DOHH2 (cell line): ENCODE measurements around the gene KLK12.

Experiments used
- EZH2phosphoT487 ChIP-seq: fragments of 200-600 bp; sonication (generic); IDR thresholded peaks from 2 replicates; pipeline ENCODE4 v1.6.1; 2017; ENCODE audit warnings: borderline replicate concordance, mild to moderate bottlenecking, antibody characterized with exemption, low read length, moderate library complexity, mixed read lengths
- TF ChIP-seq, protein P1 (sequence below): fragments of 200-600 bp; sonication (generic); IDR thresholded peaks from one replicate; pipeline ENCODE4 v1.5.1; 2014; ENCODE audit warnings: antibody characterized with exemption, mild to moderate bottlenecking, low read depth, low read length; ENCODE audit not compliant: poor library complexity, severe bottlenecking

DNA sequence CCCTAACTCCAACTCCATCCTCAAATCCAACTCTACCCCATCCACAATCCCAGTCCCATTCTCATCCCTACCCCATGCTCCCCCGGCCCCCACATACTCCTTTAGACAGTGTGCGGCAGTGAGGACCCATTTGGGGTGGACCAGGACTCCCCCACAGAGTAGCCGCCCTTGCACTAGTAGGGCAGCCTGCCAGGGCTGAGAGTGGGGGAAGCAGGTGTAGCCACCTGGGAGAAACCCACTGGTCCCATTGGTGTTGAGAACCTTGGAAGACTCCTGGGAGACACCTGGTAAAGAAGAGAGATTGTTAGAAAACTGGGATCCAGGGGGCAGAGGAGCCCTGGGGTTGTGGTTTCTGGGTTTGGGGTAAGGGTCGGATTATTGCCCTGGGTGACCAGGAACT is 25.5 kb upstream of the KLK12 start:
- TF ChIP-seq, protein P1, sequence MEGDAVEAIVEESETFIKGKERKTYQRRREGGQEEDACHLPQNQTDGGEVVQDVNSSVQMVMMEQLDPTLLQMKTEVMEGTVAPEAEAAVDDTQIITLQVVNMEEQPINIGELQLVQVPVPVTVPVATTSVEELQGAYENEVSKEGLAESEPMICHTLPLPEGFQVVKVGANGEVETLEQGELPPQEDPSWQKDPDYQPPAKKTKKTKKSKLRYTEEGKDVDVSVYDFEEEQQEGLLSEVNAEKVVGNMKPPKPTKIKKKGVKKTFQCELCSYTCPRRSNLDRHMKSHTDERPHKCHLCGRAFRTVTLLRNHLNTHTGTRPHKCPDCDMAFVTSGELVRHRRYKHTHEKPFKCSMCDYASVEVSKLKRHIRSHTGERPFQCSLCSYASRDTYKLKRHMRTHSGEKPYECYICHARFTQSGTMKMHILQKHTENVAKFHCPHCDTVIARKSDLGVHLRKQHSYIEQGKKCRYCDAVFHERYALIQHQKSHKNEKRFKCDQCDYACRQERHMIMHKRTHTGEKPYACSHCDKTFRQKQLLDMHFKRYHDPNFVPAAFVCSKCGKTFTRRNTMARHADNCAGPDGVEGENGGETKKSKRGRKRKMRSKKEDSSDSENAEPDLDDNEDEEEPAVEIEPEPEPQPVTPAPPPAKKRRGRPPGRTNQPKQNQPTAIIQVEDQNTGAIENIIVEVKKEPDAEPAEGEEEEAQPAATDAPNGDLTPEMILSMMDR: no peak
- no peak for TF ChIP-seq EZH2phosphoT487
